Fibroblast of lung (primary cell): ENCODE results near the gene COPG1.

Source experiments
- CTCF ChIP-seq, 2 donors: IDR thresholded peaks in 1 of 2; conservative IDR thresholded peaks in 1 of 2; 1 replicate in 1 of 2; 2 replicates in 1 of 2; pipeline ENCODE4 v1.5.1; 2011 to 2012; ENCODE audit warnings: low read length in 2 of 2, control low read depth in 1 of 2, inconsistent platforms in 1 of 2, low read depth in 1 of 2, mild to moderate bottlenecking in 1 of 2
- EZH2 ChIP-seq: IDR thresholded peaks from 2 replicates; pipeline ENCODE4 v1.5.1; 2012; ENCODE audit warnings: low read length, control low read depth, mild to moderate bottlenecking; ENCODE audit errors: missing control alignments

GRCh38 chr3:129259612-129260477, 10.4 kb downstream of the COPG1 start:
- no peak for TF ChIP-seq CTCF (conservative IDR thresholded peaks at IDR 0.05 in 1 of 2, IDR thresholded peaks at IDR 0.05 in 1 of 2; ENCODE audit: low read depth in 1 of 2, low read length in 2 of 2)
- no peak for TF ChIP-seq EZH2
